K562 (cell line): Measurements from ENCODE around the gene ZBED2.

ENCODE experiments used
- FOS ChIP-seq: IDR thresholded peaks from 3 replicates; pipeline ENCODE4 v1.6.1; 2011; ENCODE audit not compliant: insufficient read length; ENCODE audit errors: extremely low read depth
- HDAC2 ChIP-seq: fragments of 450-650 bp; IDR thresholded peaks from 2 replicates; pipeline ENCODE4 v1.6.1; 2016; ENCODE audit warnings: mild to moderate bottlenecking
- TAF1 ChIP-seq: IDR thresholded peaks from 2 replicates; pipeline ENCODE4 v1.6.1; 2011; ENCODE audit warnings: mild to moderate bottlenecking, low read length, moderate library complexity; ENCODE audit not compliant: insufficient read depth, control insufficient read depth, severe bottlenecking; ENCODE audit errors: extremely low read depth
- ZHX1 ChIP-seq: fragments of 150-350 bp; conservative IDR thresholded peaks from 2 replicates; pipeline ENCODE4 v1.6.1; 2014; ENCODE audit warnings: low read length
- ZNF639 ChIP-seq, 2 experiments: fragments of 200-800 bp in 1 of 2; sonication (Bioruptor generic) in 1 of 2; sonication (generic) in 1 of 2; formaldehyde crosslinking in 1 of 2; IDR thresholded peaks in 1 of 2; conservative IDR thresholded peaks in 1 of 2; 2 replicates each; pipeline versions ENCODE4 v1.5.0 to v1.6.1; 2016 to 2020; ENCODE audit warnings: missing compliant biosample characterization in 1 of 2, missing genetic modification characterization in 1 of 2, missing genetic modification reagents in 1 of 2

- TF ChIP-seq ZNF639 (CRISPR knock-in tag; conservative IDR thresholded peaks at IDR 0.05 in 1 of 2, IDR thresholded peaks at IDR 0.05 in 1 of 2) (no peak), FOS (no peak), TAF1 (no peak), ZHX1 (no peak), HDAC2 (no peak)
These were observed 9.9 kb downstream of the ZBED2 start for GRCh38 chr3:111585217-111585616.
